Measurements from ENCODE around the gene DUSP10.

- TF ChIP-seq CTCF (IDR thresholded peaks at IDR 0.05) (no peak), POLR2AphosphoS5 (IDR thresholded peaks at IDR 0.05) (no peak)
Measured at GRCh38 chr1:221777431-221778072, 35.7 kb upstream of the DUSP10 start.
